Testis (tissue), 3 donors: ENCODE data around the gene ART4. TPM values are rescaled to one million over a fixed set of nuclear protein-coding genes. Genes with fewer than 3 reads are reported as not detected.

Source experiments
- DNase-seq: peaks from one replicate; pipeline ENCODE4 v3.0.0-alpha.2; 2019
- H3K27ac ChIP-seq, 2 donors: fragments of 200-600 bp; sonication (generic); one replicate each; pipeline ENCODE4 v1.5.1; 2019
- H3K27me3 ChIP-seq: fragments of 200-600 bp; sonication (generic); one replicate; pipeline ENCODE4 v1.5.1; 2019
- H3K36me3 ChIP-seq: fragments of 200-600 bp; sonication (generic); one replicate; pipeline ENCODE4 v1.5.1; 2017; ENCODE audit warnings: low read depth; ENCODE audit errors: missing control alignments
- H3K4me1 ChIP-seq: fragments of 200-600 bp; sonication (generic); one replicate; pipeline ENCODE4 v1.5.1; 2019
- H3K4me3 ChIP-seq, 2 donors: fragments of 200-600 bp; sonication (generic); one replicate each; pipeline ENCODE4 v1.5.1; 2017 to 2019
- H3K9me3 ChIP-seq: fragments of 200-600 bp; sonication (generic); one replicate; pipeline ENCODE4 v1.5.1; 2017
- CTCF ChIP-seq, 3 experiments: fragments of 450-650 bp in 2 of 3; fragments of 200-600 bp in 1 of 3; sonication (generic) in 1 of 3; IDR thresholded peaks; one replicate each; pipeline ENCODE4 v1.5.1; 2016 to 2019; ENCODE audit warnings: antibody characterized with exemption in 3 of 3, mild to moderate bottlenecking in 2 of 3, moderate library complexity in 1 of 3
- POLR2A ChIP-seq: fragments of 450-650 bp; IDR thresholded peaks from one replicate; pipeline ENCODE4 v1.6.1; 2017; ENCODE audit warnings: antibody characterized with exemption, mild to moderate bottlenecking, moderate library complexity
- WGBS, 2 donors: methylation state at CpG; one replicate each; pipeline ENCODE4 v1.1.5; 2018; 5-methylcytosine and 5-hydroxymethylcytosine counted together
- intact Hi-C: fragments of 100-400 bp; cut with DNase I; formaldehyde crosslinking; loops from one replicate; pipeline ENCODE4 v1.15.1; 2023; ENCODE audit warnings: low total_unique reads
- polyA plus RNA-seq: library from polyadenylated mRNA; stranded (reverse); fragments of 350-450 nt; fragmentation: Illumina TruSeq; extraction: RNeasy Lipid Tissue Mini Kit (QIAGEN cat#74804); gene quantifications from one replicate; pipeline ENCODE4 v1.2.3, GENCODE V29; 2014; ENCODE audit warnings: low read depth, low replicate concordance; ENCODE audit not compliant: insufficient read depth
- total RNA-seq, 2 donors: library from RNA; depleted of rRNA; stranded (reverse); fragments of >200 nt; gene quantifications; one replicate each; pipeline ENCODE4 v1.2.3, GENCODE V29; 2016

The ART4 gene
- total and polyA plus RNA-seq, 3 donors from 2014 or later, result 0.16 to 1.4 (median 0.57) TPM

GRCh38 chr12:14836336-14837210 is 6.8 kb downstream of the ART4 start:
- intact Hi-C loops, result no loop called here
- no peak overlapping the region for H3K27ac ChIP-seq
- no peak overlapping the region for H3K4me3 ChIP-seq
- no peaks in the 10 kb centered on the region for H3K9me3 ChIP-seq
- DNase-seq, result no peak
- no peak for TF ChIP-seq CTCF (IDR thresholded peaks at IDR 0.05)
- no peak for TF ChIP-seq POLR2A
- 82 to 85% methylated on average over 7 of the region's 7 CpGs for WGBS, 2 donors
- peaks cover 2% of the 10 kb centered on the region for H3K4me1 ChIP-seq
- H3K27me3 ChIP-seq, result no peaks in the 10 kb centered on the region
- H3K36me3 ChIP-seq, result no peaks in the 10 kb centered on the region

DNA sequence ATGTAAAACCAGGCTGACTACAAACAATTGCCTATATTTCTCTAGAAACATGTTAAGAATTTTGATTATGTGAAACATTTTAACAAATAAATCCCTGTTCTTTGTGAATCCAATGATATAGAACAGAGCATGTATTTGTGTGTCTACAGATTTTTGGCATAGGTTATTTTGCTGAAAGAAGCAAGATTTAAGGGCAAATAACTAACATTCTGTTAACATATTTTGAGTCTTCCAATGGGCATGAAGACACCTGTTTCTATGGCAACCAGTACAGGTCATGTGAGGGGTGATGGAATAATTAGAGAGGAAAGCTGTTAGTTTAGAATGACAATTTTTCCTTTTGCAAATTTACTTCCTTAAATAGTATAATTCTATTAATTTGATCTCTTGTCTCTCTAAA is 8.8 kb downstream of the ART4 start:
- Histone ChIP-seq H3K9me3 (no peaks in the 10 kb centered on the region), H3K27me3 (no peaks in the 10 kb centered on the region), H3K27ac (no peak overlapping the region), H3K36me3 (no peaks in the 10 kb centered on the region), H3K4me3 (no peak overlapping the region), H3K4me1 (no peaks in the 10 kb centered on the region)
- TF ChIP-seq POLR2A (no peak), CTCF (IDR thresholded peaks at IDR 0.05) (no peak)
- intact Hi-C loops, result no loop called here
- no peak for DNase-seq

DNA sequence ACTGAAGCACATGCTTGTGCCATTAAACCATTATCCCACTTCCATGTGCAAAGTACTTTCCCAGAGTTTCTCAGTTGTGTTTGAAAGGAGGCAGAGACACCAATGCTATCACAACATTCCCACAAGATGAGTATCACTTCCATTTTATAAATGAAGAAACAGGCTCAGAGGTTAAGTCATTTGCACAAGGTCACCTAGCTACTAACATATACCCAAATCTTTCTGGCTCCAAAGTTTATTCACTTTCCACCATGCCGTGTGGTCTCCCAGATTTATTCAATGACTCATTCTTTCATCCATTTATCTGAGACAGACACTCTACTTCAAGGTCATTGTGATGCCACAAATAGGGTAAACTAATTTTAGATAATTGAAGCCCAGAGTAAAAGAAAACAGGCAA is 9.4 kb downstream of the ART4 start:
- TF ChIP-seq POLR2A, result no peak
- no peak for TF ChIP-seq CTCF (IDR thresholded peaks at IDR 0.05)
- no peak for DNase-seq
- intact Hi-C loops, result no loop called here

DNA sequence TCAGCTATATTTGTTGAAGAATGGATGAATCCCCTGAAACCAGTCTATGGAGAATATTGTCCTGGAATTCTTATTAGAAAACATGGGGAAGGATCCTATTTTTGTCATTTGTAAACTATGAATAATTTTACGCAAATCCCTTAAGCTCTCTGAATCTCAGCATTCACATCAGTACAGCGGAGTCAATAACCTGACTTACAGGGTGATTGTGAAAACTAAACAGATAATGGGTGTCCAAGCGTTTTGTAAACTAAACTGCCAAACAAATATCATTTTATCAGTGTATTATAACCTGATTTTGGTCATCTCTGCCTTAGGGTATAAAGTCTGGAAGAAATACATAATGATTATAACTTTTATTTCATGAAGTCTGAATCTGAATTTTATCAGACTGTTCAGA is 10.0 kb downstream of the ART4 start:
- no peak overlapping the region for H3K27ac ChIP-seq

More for the DNA sequence above, 9.4 kb downstream of the ART4 start:
- H3K4me1 ChIP-seq, result no peaks in the 10 kb centered on the region
- H3K36me3 ChIP-seq, result no peaks in the 10 kb centered on the region
- H3K4me3 ChIP-seq, result no peak overlapping the region
- no peaks in the 10 kb centered on the region for H3K9me3 ChIP-seq
- 39 to 46% methylated on average over 1 of the region's 1 CpG for WGBS, 2 donors
- H3K27ac ChIP-seq, result no peak overlapping the region
- no peaks in the 10 kb centered on the region for H3K27me3 ChIP-seq

More for the DNA sequence above, 10.0 kb downstream of the ART4 start:
- Histone ChIP-seq H3K4me3 (no peak overlapping the region), H3K36me3 (no peaks in the 10 kb centered on the region), H3K27me3 (no peaks in the 10 kb centered on the region), H3K9me3 (no peaks in the 10 kb centered on the region), H3K4me1 (no peaks in the 10 kb centered on the region)
- intact Hi-C loops, result no loop called here
- DNase-seq, result no peak
- 89 to 92% methylated on average over 3 of the region's 3 CpGs for WGBS, 2 donors
- TF ChIP-seq CTCF (IDR thresholded peaks at IDR 0.05) (no peak), POLR2A (no peak)
